ENCODE data around the gene TTBK1.

DNA sequence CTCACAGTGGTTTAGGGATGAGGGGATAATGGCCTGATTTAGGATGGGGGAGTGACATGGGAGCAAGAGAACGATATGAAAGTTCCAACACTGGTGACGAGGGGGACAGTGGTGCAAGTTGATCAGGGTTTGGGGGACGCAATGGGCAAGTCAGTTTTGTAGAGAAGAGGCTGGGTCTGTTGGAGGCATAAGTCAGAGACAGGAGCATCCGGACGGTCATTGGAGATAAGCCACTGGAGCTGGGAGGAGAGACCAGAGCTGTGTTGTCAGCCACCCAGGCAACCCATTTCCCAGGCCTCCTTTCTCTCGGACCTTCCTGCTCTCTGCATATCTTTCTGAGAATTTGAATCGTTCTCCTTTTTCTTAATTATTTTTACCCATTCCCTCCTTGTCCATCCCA lies 23.5 kb upstream of the TTBK1 start:
- TF ChIP-seq, protein P1, sequence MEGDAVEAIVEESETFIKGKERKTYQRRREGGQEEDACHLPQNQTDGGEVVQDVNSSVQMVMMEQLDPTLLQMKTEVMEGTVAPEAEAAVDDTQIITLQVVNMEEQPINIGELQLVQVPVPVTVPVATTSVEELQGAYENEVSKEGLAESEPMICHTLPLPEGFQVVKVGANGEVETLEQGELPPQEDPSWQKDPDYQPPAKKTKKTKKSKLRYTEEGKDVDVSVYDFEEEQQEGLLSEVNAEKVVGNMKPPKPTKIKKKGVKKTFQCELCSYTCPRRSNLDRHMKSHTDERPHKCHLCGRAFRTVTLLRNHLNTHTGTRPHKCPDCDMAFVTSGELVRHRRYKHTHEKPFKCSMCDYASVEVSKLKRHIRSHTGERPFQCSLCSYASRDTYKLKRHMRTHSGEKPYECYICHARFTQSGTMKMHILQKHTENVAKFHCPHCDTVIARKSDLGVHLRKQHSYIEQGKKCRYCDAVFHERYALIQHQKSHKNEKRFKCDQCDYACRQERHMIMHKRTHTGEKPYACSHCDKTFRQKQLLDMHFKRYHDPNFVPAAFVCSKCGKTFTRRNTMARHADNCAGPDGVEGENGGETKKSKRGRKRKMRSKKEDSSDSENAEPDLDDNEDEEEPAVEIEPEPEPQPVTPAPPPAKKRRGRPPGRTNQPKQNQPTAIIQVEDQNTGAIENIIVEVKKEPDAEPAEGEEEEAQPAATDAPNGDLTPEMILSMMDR (IDR thresholded peaks at IDR 0.05; ENCODE audit: insufficient read depth, low read length), result no peak
- TF ChIP-seq POLR2AphosphoS5 (IDR thresholded peaks at IDR 0.05; ENCODE audit: low read depth), result no peak
